Measurements from ENCODE around the gene TPRG1. TPM values are rescaled to one million over a fixed set of nuclear protein-coding genes. Genes with fewer than 3 reads are reported as not detected.

Gene TPRG1
- total RNA-seq, 1 donor from 2014 or later, result 21.6 TPM

DNA sequence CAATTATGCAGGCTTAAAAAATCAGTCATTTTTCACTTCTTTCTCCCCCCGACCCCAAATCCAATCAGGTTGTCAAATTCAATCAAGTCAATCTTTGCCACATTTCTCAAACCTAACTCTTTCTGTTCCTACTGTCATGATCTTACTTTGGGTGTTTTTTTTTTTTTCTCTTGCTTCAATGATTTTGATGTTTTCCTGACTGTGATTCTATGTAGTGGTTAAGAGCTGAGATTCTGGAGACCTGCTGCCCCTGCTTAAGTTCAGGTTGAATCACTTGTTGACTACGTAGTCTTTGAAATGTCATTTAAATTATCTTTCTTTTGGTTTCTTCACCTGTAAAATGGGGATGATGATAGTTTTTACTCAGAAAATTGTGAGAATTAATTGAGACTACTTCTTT lies 117.5 kb downstream of the TPRG1 start:
- no peaks in the 10 kb centered on the region for H3K36me3 ChIP-seq
- TF ChIP-seq, protein P1, sequence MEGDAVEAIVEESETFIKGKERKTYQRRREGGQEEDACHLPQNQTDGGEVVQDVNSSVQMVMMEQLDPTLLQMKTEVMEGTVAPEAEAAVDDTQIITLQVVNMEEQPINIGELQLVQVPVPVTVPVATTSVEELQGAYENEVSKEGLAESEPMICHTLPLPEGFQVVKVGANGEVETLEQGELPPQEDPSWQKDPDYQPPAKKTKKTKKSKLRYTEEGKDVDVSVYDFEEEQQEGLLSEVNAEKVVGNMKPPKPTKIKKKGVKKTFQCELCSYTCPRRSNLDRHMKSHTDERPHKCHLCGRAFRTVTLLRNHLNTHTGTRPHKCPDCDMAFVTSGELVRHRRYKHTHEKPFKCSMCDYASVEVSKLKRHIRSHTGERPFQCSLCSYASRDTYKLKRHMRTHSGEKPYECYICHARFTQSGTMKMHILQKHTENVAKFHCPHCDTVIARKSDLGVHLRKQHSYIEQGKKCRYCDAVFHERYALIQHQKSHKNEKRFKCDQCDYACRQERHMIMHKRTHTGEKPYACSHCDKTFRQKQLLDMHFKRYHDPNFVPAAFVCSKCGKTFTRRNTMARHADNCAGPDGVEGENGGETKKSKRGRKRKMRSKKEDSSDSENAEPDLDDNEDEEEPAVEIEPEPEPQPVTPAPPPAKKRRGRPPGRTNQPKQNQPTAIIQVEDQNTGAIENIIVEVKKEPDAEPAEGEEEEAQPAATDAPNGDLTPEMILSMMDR (IDR thresholded peaks at IDR 0.05), result no peak
- TF ChIP-seq POLR2AphosphoS5 (IDR thresholded peaks at IDR 0.05; ENCODE audit: insufficient read depth in 1 of 2, low read depth in 1 of 2) (no peak), POLR2A (IDR thresholded peaks at IDR 0.05) (no peak)
- intact Hi-C loops (cut with DNase I), result no loop called here
- no peak overlapping the region for H3K27ac ChIP-seq
- no peaks in the 10 kb centered on the region for H3K9me3 ChIP-seq
- no peak overlapping the region for H3K4me3 ChIP-seq
- no peaks in the 10 kb centered on the region for H3K4me1 ChIP-seq
- no peak for DNase-seq (ENCODE audit: extremely low spot score in 2 of 2)
- H3K27me3 ChIP-seq, result no peaks in the 10 kb centered on the region

DNA sequence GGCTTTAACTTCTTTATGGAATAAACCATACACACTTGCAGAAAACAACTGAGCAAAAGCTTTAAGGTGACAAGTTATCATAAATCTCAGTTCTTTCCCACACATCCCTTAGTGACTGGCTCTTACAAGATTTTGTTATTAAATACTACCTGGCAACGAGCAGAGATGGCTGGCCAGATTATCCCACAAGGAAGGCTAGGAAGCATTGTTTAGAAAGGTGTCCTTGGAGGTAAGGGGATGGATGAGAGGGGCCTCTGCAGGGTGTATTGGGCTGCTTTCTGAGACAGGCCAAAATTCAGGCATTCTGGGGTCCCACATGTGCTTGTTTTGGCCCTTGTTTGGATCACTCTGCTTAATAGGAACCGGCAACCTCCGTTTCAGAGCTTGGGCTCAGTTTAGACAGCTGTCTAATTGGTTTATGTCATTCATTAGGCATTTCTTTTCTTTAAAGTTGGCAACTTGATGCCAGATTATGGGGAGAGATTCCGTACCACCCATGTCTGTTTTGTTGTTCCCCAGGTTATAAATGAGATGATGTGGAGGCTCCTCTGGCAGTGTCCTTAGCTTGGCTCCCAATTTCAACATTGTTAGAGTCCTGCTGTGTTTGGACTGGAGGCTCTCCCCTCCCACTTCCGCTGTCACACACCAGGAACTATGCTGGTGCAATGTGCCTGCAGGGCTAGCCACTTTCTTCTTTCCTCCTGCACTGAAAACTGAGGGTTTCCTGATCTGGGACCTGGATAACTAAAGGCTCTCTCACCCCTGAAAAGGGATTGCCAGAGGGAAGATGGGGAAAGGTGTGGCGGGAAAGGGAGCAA lies 121.1 kb downstream of the TPRG1 start:
- TF ChIP-seq, protein P1 (IDR thresholded peaks at IDR 0.05), result no peak
- no peak for TF ChIP-seq POLR2A (IDR thresholded peaks at IDR 0.05)
- TF ChIP-seq POLR2AphosphoS5 (IDR thresholded peaks at IDR 0.05; ENCODE audit: insufficient read depth in 1 of 2, low read depth in 1 of 2), result no peak
- H3K27me3 ChIP-seq, result no peaks in the 10 kb centered on the region
- no peak overlapping the region for H3K4me3 ChIP-seq
- DNase-seq (ENCODE audit: extremely low spot score in 2 of 2), result no peak
- intact Hi-C loops (cut with DNase I), result no loop called here
- H3K36me3 ChIP-seq, result no peaks in the 10 kb centered on the region
- H3K27ac ChIP-seq, result no peak overlapping the region
- H3K4me1 ChIP-seq, result no peaks in the 10 kb centered on the region
- H3K9me3 ChIP-seq, result no peaks in the 10 kb centered on the region

DNA sequence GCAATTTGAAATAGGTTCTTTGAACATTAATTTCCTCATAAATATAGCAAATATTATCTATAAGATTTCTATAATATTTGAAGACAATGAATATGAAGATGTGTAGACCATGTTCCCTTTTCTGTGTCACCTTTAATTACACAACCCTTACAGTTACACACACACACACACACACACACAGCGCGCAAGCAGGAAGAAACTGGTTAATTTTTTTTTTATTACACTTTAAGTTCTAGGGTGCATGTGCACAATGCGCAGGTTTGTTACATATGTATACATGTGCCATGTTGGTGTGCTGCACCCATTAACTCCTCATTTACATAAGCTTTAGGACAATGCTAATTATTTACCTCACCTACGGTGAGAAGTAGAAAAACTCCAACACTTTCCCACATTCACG lies 122.9 kb downstream of the TPRG1 start:
- Histone ChIP-seq H3K4me3 (no peak overlapping the region), H3K9me3 (no peaks in the 10 kb centered on the region), H3K27ac (no peak overlapping the region), H3K27me3 (no peaks in the 10 kb centered on the region), H3K4me1 (no peaks in the 10 kb centered on the region), H3K36me3 (no peaks in the 10 kb centered on the region)
- intact Hi-C loops (cut with DNase I), result no loop called here
- no peak for DNase-seq (ENCODE audit: extremely low spot score in 2 of 2)
- TF ChIP-seq, protein P1 (IDR thresholded peaks at IDR 0.05), result no peak
- TF ChIP-seq POLR2AphosphoS5 (IDR thresholded peaks at IDR 0.05; ENCODE audit: insufficient read depth in 1 of 2, low read depth in 1 of 2) (no peak), POLR2A (IDR thresholded peaks at IDR 0.05) (no peak)

GRCh38 chr3:189295089-189295488 lies 123.3 kb downstream of the TPRG1 start:
- TF ChIP-seq POLR2AphosphoS5 (IDR thresholded peaks at IDR 0.05; ENCODE audit: insufficient read depth in 1 of 2, low read depth in 1 of 2) (no peak), POLR2A (IDR thresholded peaks at IDR 0.05) (no peak)
- TF ChIP-seq, protein P1 (IDR thresholded peaks at IDR 0.05), result no peak
- intact Hi-C loops (cut with DNase I), result no loop called here
- Histone ChIP-seq H3K27me3 (no peaks in the 10 kb centered on the region), H3K36me3 (no peaks in the 10 kb centered on the region), H3K4me3 (no peak overlapping the region), H3K27ac (no peak overlapping the region), H3K4me1 (no peaks in the 10 kb centered on the region), H3K9me3 (no peaks in the 10 kb centered on the region)
- DNase-seq (ENCODE audit: extremely low spot score in 2 of 2), result no peak

DNA sequence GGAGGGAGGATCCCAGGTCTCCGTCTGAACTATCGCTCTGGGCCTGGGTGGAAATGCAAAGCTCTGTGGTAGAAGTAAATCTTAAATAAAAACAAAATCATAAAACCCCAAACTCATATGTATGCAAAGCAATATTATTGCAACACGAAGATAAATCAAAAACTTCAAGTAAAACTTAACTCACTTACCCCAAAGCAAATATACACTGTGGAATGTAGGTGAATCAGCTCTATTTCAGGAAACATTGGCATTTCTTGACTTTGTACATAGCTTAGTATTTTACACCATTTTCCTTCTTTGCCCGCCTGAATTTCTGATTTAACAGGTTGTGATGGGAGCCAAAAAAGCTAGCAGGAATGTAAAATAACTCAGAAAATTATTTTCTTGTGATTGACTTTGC lies 126.2 kb downstream of the TPRG1 start:
- H3K9me3 ChIP-seq, result no peaks in the 10 kb centered on the region
- no peak overlapping the region for H3K4me3 ChIP-seq
- no peak overlapping the region for H3K27ac ChIP-seq
- no peak for TF ChIP-seq POLR2AphosphoS5 (IDR thresholded peaks at IDR 0.05; ENCODE audit: insufficient read depth in 1 of 2, low read depth in 1 of 2)
- TF ChIP-seq, protein P1 (IDR thresholded peaks at IDR 0.05), result no peak
- TF ChIP-seq POLR2A (IDR thresholded peaks at IDR 0.05), result no peak
- no peaks in the 10 kb centered on the region for H3K27me3 ChIP-seq
- no peaks in the 10 kb centered on the region for H3K36me3 ChIP-seq
- DNase-seq (ENCODE audit: extremely low spot score in 2 of 2), result no peak
- intact Hi-C loops (cut with DNase I), result no loop called here
- H3K4me1 ChIP-seq, result no peaks in the 10 kb centered on the region

All from vagina (tissue), 2 donors.